HG03135 (cell line): Measurements from ENCODE around the gene OTP.

Experiments used
- ATAC-seq: cut with Tn5 transposase; IDR thresholded peaks from one replicate; pipeline ENCODE4 v1.9.1; 2021; ENCODE audit warnings: mild to moderate bottlenecking, moderate library complexity; ENCODE audit not compliant: unreplicated experiment

The OTP gene

DNA sequence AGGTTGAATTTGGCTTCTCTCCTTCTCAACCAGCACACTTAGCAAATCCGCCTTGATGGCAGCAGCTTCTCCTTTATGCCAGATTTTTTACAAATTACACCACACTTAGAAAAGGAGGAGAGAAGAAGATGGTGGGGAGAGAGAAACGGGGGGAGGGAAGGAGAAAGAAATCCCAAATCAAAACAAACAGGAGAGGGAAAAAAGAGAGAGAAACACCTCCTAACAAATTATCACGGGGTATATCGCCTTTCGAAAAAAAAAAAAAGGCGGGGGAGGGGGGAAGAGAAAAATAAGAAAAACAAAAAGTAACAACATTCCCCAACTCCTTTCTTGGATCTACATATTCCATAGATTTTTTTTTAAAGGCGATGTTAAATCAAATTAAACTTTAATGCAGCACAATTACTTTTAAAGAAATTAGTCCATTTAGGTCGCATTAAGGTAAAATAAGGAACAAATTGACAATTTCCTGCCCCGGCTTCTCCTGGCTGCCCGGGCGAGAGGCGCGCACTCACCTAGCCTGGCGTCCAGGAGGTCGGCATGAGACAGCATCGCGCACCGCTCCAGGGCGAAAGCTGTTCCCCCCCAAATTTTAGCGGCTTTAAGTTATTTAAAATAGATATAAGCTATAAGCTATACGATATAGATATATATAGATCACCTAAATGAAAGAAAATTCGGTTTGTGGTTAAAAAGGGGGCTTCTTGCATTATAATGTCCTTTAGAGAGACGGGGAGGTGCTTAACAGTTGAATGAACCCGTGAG lies at the start of gene OTP:
Gene OTP, minus strand, starts transcription at position 716 of the 765 bp plus-strand sequence. Its CDS starts 164 bp downstream, at position 552.
- no peak for ATAC-seq

DNA sequence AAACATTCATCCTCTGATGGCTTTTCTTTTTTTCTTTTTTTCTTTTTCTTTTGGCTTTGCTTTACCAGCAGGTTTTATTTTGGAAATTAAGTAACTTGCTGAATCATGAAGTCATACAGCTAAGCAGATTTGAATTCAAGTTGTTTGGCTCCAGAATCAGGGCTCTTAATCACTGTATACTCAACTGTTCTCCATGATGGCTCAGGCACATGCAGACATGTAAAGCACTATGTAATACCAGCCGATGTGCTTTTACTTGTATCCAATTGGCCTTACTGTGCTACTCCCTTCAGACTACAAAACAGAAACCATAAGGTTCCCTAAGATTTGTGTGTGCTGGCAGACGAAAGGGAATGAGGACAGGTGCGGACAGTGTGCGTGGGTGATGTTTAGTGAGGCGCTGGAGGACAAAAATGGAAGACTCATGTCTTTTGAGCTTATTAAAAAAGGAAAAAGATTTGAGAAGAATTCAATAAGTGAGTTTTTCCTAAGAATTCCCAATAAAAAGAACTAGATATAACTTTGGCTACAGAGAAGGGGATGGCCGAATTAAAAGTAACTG lies 44.7 kb upstream of the OTP start:
- no peak for ATAC-seq

DNA sequence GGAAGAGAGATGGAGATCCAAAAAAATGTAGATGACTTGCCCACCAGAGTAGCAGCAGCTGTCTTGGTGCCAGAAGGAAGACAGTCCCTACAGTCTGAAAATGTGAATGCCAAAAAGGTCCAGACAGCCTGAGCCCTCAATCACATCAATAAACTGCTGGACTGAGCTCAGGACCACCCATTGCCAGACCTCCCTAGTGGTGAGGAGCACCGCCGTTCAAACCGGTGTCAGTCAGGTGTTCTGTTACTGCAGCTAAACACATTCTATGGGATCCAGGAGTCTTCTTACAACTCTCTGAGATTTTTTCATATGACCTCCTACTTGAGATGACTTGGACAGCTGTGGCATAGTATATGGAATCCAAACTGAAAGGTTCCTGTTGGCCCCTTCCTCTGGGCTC lies 32.0 kb upstream of the OTP start:
- no peak for ATAC-seq

DNA sequence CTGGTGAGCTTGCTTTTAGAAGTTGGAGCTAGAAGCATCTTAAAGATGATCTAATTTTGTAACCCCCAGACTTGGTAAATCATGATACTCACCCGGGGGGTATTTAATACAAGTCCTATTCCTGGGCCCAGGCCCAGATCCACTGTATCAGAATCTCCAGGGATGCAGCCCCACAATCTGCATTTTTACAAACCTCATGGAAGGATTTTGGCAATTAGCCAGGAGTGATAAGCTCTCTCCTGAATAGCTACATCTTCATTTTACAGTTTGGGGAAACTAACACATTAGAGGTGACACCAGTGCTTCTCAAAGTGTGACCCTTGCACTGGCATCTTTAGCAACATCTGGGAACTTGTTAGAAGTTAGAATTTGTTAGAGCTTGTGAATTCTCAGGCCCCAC lies 31.2 kb upstream of the OTP start:
- ATAC-seq, result no peak

DNA sequence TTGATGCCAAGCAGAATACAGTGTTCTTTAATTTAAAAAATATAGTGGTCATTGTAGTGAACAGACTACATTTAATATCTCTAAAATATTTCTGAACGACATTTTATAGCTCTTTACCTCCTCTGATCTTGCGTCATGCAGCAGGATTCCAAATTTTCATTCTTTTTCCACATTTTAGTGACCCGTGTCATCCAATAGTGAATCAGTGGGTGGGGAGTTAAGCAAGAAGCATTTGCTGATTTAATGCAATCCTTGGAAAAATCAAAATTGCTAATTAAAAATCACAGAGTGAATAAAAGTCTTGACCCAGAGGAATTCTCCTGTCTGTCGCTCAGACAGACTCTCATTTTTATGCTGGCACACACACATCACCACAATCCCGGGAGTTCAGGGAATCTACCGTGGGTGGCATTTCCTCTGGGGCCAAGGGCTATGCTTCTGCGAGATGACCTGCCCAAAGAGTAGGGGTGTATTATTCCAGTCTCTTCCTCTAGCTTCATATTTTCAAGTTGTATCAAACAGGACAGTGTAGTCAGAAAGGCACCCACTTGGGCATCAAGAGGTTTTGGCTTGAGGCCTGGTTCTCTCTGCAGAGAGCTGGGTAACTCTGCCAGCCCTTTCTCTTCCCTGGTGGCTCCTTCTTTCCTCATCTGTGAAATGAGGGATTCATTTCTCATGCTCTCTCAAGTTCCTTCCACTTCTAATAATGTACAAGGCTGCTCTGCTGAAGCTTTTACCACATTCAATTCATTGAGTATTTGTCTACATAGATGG lies 24.8 kb upstream of the OTP start:
- ATAC-seq, result no peak

DNA sequence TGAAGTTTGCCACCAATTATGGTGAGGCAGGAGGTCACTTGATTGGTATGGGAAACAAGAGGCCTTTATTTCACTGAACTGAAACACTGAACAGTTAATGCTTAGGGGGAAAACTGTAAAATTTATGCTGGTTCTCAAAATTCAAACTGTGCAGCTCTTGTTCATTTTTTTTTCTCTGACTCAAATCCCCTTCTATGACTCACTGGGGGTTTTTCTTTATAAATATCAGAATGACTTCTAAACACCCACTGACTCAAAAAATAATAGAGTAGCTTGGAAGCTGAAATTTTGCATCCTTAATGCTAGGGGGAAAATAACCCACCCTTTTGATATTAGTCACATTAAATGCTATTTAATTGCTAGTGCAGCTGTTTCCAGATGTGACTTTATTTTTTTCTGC lies 24.1 kb upstream of the OTP start:
- no peak for ATAC-seq

DNA sequence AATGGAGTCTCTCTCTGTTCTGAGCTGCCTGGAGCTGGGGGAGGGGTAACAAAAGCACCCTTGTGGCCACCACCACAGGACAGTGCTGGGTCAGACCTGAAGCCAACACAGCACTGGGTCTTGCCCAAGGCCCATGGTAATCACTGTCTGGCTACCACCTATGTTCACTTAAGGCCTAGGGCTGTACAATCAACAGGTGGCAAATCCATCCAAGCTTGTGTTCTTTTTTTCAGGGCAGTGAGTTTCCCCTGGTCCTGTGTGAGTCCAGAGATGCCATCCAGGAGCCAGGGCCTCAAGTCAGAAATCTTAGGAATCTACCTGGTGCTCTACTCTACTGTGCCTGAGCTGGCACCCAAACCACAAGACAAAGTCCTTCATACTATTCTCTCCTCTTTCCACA lies 20.1 kb upstream of the OTP start:
- ATAC-seq, result no peak

DNA sequence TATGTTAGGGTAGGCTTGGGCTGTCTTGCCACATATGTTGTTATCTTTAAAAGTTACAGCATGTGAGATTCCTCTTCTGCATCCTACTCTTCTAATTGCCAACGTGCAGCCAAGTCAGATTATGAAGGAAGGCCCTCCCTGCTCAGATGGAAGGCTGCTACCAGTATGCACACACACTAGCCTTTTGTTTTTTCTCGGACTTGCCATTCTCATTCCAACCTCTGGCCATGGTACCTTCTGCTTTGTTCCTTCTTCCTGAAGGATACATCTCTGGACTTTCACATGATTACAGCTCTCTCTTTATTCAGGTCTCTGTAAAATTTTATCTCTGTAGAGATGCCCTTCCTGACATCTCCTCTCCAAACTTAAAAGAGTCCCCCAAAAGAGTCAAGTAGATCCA lies 12.8 kb upstream of the OTP start:
- ATAC-seq, result no peak

DNA sequence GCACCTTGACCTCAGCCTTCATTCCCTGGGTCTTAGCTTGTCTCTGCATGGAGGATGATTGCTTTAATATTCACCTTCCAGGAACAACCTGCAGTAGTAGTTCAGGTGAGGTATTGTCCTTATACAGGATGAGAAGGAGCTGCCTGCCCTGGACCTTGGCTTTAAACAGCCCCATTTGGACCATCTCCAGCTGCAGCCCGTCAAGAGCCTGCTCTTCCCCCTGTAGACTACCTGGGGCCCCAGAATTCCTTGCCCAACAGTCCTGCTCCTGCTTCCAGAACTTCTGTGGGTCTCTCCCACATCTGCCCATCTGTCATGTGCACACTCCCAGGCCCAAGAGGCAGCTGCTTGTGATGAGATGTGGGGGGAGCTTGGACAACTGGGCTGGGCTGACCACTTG lies 12.2 kb upstream of the OTP start:
- no peak for ATAC-seq

DNA sequence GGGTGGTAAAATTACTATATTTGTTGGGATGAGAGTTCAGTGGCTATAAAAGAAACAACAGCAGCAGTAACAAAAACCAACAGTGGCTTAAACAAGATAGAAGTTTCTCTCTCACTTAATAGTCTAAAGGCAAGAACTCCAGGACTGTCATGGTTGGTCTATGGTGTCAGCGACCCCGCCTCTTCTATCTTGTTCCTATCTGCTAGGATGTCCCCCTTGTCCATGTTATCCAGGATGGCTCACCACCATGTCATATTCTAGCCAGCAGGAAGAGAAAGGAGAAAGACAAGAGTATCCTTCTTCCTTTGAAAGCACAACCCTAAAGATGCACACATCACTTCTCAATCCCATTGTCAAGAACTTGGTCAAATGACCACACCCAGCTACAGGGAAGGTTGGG lies 11.3 kb upstream of the OTP start:
- no peak for ATAC-seq

DNA sequence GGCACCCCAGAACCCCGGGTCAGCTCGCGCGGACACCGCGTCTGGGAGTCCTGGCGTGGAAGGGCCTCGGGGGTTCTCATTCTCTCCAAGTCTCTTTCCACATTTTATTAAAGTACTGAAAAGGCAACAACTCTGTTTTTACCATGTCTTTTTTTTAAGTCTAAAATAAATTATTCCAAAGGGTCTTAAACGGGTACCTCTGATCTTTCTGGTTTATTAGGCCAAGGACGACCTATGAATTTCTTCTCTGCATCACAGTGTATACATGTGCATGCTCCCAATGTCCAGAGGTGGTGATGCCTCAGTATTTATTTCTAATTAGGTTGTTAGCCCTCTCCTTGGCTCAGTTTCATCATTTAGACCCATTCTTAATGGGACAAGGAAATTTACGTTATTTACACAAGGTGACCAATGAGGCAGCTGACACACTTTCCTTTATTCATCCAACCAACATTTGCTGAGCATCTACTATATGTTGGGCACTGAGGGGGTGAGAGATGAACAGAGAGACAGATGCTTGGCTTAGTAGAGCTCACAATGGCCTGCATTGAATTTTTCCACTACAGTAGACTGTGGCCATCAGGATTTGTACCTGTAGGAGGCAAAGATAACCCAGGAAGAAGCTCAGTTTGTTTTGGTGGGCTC lies 7.6 kb upstream of the OTP start:
- no peak for ATAC-seq

DNA sequence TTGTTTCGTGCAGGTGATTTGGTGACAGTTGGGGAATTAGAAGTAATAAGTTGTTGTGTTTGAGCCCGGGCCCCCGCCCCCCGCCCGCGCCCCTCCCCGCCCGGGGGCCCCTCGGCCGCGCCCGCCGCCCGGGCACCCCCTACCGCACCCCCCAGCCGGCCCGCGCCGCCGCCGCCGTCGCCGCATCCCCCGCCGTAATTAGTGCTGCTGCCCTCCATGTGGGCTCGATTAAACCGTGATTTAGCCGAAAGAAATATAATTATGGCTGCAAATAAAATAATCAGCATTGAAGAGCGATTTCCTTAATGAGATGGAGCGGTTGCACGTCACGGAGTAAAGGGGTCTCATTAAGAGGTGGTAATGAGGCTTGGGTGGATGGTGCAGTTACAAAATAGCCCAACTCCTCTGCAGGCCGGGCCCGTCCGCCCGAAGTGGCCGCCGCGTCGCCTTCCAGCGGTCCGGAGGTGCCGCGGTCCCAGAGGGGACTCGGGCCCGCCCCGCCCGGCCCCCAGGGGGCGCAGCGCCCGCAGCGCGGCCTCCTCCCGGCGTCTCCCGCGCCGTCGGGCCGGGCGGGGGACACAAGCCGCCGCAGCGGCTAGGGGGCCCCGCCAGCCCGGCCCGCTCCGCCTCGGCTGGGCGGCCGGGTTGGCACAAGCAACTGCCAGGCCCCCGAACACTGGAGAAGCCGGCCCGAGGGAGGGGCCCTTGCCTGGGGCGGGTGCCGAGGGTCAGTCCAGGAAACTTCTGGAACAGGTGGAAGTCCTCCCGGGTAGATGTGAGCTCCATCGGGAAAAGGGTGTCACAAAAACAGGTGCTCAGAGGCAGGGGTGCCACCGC lies 6.9 kb upstream of the OTP start:
- no peak for ATAC-seq

DNA sequence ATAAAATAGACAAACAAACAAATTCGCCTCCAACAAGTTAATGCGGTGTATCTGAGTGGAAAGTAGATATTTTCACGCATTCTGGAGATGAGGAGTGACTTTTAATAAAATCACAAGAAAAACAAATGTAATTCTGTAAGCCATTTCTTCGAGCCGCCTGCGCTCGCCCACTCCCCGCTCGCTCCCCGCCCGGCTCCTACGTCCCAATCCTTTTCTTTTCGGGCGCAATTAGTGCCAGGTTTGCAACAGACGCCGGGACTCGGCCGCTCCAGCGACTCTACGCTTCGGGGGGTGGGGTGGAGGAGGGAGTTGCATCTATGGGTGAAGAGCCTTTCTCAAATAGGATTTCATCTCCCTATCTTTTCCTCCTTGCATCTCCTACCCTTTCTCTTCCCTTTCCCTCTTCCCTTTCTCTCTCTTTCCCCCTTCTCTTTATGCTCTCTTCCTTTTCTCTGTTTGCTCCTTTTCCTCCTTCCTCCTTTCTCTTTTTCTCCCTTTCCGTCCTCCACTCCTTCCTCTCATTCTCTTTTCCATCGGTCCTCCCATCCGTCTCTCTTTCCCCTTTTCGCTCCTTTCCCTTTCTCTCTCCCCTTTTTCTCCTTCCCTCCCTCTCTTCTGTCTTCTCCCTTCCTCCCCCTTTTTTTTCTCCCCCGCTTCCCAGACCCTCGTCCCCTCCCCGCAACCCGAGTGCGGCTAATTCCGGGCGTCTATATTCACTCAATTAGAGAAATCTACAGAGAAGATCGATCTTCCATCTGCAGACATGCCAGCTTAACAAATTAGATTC lies 6.1 kb upstream of the OTP start:
- no peak for ATAC-seq

DNA sequence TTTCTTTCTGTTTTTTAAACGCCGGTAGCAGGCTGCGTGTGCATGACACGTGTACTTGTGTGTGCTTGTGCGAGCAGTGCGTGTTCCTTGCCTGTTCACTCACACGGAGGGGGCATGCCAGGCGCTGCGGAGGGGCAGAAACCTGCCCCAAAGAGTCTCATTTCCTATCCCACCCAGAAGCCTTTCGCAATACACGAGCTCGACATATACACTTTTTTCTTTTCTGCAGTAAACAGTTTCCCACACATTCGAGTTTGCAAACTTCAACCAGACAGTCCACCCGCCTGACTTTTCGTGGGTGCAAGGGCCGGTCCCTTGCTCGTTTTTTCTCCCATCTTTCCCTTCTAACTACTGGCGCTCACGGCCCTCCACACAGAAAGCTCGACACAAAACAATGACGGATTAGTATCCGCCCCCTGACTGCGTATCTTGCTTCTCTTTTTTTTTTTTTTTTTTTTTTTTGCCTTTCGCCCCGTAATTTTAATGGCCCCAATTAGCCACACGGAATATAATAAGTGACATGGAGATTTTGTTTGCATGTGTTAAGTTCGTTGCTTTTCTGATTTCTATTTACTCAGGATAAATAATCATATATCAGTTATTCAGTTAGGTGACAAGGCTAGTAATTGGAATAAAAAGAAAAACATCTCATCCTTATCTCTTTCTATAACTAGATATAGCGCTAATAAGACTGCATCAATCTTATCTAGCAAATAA lies 5.3 kb upstream of the OTP start:
- ATAC-seq, result no peak

DNA sequence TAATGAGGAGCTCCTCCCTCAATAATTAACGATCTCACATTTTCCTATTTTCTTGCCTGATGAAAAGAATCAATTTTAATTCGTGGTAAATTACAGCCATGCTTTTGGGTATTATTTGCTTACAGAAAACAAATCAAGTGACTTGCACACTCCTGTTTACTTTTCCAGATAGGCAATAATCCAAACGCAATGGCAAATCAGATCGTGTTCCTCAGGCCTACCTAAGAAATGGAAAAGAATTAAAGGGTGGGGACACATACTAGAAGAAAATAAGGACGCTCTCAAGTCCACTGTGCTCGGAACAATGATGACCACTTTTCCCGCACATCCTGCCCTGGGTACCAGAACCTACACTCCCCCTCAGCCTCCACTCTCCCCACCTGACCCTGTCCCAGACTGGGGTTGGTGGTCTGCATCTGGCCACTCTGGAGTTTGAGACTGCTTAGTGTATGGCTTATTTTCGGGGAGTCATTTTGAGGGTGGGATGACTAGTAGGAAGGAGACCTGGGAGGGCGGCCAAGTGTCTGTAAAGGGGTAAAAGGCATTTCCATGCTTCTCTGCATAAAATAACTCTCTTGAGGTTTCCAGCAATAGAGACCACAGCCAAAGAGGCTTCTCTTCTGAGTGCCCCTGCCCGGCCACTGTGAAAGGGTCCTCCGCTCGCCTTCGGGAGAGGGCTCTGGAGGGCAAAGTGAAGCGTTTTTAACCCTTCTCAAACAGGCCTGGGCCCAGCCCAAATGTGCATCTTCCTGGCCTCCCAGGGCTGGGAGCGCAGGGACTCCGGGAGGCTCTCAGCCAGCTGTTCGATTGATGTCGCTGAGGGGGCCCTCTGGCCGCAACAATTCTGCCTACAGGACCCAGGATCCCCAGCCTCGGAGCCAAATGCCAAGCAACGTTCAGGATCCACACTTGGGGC lies 4.5 kb upstream of the OTP start:
- ATAC-seq, result no peak

DNA sequence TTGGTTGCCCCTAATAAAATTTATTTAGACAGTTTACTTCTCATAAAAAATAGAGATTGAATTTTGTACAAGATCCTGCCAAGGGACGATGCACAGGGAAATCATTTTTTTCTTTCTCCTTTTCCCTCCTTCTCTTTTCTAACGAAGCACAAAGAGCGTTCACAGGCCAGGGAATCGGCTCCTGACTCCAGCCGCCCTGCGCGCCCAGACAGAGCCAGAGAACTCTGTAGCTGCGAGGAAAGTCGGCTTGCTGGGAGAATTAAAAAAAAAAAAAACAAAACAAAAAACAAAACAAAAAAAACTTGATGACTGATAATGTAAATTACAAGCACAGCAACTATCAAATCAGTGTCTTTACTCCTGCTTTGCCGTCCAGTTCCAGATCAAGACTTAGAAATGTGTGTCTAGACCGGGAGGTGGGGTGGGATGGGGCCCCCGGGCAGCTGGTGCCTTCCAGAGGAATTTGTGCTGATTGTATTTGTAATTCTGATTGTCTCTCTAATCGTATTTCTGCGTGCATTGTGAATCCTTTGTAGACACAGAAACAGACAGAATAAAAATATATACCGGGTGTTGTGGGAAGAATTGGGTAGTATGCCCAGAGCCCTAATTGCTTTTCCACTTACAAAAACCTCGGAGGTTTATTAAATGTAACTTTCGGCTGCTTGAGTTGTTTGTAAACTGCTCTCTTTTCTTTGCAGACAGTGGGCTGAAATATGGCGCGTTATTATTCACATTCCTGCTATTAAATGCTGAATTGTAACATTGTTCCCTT lies 3.6 kb upstream of the OTP start:
- ATAC-seq, result no peak

DNA sequence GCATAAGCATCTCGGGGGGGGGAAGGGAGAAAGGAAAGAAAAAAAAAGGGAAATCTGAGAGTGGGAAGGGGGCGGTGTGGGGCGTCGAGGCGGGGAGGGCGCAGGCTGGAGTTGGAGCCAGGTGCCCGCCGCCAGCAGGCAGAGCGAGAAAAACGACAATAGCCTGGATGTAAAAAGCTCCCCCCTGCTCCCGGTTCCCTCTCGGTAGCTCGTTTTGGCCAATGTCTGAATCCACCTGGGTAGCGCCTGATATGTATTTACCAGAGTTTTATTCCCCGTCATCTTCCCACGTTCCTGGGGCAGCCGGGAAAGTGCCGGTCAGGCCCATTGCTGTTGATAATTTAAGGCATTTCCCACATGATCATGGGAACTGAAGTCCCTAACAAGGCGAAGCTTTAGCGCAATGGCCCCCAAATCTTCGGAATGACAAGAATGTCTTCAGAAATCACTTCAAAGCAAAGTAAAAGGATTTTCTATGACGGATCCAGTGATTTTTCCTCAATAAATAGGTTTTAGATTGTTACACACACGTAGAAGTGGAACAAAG lies 3.0 kb upstream of the OTP start:
- ATAC-seq, result no peak
